GM04503 (cell line): ENCODE data around the gene SPEM3.

Experiments
- DNase-seq: peaks from one replicate; pipeline ENCODE4 v3.0.0-alpha.2; 2012; ENCODE audit warnings: low read depth

Gene SPEM3

DNA sequence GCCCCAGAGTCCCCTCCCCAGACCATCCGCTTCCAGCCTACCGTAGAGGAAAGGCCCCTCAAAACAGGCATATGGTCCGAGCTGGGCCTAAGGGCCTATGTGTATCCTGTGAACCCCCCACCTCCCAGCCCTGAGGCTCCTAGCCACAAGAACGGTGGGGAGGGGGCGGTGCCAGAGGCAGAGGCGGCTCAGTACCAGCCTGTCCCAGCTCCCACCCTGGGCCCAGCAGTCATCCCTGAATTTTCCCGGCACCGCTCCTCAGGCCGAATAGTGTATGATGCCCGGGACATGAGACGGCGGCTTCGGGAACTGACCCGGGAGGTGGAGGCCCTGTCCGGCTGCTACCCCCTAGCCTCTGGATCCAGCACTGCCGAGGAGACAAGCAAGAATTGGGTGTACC is 7.5 kb upstream of the SPEM3 start:
- no peak for DNase-seq

DNA sequence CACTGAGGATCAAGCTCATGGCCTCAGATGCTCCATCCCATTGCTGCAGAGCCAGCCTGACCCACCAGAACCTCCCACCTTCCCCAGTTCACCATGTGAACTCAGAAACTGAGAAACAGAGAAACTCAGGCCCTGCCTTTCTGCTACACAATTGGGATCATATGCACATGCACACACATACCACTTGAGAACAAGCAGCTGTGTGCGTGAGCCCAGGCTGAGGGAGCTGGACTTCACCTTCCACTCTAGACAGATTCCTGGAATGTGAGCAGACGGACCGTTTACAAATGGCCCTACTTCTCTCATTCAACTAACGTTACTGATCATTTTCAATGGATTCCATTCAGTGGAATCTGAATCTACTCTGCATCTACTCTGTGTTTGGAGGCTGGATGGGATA is 5.0 kb upstream of the SPEM3 start:
- DNase-seq = no peak

DNA sequence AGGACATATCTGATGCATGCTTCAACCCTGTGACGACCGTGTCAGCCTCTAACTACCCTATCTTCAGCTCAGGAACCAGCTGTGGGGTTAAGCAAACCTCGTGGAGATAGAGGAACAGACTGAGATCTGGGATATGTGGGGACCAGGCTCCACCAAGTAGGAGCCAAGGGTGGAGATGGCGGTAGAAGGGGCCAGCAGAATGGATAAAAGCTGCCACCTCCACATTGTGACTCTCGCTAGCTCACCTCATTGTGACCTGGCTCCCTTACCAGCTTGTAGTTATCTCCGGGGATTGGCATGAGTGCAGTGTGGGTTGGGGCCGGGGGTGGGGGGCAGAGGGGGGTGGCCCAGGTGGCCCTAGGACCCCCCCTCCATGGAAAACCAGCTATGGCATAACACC is 3.3 kb upstream of the SPEM3 start, which contains the start of gene SPEM2:
Gene SPEM2, plus strand, starts transcription at position 301 of the 400 bp plus-strand sequence. Its CDS starts 73 bp downstream, at position 374.
- DNase-seq = no peak

DNA sequence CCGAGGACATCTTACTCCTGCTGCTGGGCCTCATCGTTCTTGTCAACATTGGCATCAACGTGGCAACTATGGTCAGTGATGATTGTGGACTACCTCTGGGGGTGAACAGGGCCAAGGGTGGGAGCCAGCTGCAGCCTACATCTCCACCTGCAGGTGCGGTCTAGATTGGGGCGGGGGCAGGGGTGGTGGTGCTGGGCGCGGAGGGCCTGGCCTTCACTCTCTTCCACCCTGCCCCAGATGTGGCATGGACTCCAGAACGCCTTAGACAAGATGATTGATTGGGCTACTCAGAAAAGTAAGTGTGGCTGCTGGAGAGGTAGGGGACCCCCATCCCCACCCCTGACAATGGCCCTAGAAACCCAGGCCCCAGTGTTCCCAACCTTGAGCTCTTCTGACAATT is 2.9 kb upstream of the SPEM3 start:
- no peak for DNase-seq

DNA sequence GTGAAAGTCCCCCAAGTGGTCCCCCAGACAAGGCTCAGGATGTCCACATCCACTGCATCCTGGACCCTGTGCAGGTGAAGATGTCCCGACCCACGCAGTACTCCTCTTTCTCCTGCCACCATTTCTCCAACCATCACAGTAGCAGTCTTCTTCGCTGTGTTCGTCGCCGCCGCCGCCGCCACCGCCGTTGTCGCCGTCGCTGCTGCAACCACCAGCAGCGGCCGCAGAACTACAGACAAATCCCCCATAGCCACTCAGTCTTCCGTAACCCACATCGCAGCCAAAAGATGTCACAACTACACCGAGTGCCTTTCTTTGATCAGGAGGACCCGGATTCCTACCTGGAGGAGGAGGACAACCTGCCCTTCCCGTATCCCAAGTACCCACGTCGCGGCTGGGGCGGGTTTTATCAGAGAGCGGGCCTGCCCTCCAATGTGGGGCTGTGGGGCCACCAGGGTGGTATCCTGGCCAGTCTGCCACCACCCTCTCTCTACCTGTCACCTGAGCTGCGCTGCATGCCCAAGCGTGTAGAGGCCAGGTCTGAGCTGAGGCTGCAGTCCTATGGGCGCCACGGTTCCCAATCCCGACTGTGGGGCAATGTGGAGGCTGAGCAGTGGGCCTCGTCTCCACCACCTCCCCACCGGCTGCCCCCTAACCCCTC is 2.3 kb upstream of the SPEM3 start:
- no peak for DNase-seq

DNA sequence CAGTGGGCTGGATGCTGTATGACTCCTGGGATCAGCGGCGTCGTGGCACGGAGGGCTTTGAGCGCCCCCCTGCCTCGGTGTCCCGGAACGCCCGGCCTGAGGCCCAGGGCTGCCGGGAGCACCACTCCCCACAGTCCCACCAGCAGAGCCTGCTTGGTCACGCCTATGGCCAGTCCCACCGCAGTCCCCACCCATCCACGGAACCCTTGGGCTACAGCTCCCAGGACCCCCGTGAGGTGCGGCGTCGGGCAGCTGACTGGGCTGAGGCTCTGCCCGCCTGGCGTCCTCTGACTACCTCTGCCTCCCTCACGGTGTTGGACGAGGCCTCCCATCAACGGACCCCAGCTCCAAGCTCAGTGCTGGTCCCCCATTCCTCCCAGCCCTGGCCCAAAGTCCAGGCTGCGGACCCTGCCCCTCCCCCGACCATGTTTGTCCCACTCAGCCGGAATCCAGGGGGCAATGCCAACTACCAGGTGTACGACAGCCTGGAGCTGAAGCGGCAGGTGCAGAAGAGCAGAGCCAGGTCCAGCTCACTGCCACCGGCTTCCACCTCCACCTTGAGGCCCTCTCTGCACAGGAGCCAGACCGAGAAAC is 1.7 kb upstream of the SPEM3 start:
- DNase-seq = no peak

DNA sequence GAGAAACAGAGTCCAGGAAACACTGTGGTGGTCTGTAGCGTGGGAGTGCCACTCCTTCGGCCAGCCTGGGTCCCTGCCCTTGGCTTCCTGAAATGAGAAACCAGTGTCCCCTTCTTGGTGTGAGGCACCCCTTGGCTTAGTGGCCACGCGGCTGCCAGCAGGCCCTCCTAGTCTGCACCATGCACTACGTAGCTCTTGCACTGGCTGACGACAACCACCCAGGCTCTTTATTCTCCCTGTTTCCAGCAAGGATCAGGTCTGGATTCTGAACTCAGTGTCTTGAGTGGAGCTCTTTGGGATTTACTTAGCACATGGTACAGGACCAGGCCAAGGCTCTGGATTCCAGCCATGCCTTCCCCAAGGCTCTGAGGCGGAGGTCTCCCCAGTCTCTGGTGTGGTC is 1.1 kb upstream of the SPEM3 start:
- DNase-seq = no peak

DNA sequence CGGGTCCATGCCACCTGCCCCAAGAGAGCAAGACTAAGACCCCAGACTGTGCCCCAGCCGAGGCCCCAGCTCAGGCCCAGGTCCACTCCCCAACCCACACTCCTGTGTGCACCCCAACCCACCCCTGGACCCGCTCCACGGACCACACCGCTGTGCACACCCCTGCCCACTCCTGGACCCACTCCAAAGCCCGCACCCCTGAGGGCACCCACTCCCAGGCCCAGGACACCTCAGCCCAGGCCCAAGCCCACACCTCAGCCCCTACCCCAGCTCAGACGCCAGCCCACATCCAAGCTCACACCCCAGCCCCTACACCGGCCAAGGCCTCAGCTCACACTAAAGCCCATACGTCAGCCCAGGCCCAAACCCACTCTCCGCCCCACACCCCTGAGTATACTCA is 1.1 kb downstream of the SPEM3 start:
- no peak for DNase-seq

DNA sequence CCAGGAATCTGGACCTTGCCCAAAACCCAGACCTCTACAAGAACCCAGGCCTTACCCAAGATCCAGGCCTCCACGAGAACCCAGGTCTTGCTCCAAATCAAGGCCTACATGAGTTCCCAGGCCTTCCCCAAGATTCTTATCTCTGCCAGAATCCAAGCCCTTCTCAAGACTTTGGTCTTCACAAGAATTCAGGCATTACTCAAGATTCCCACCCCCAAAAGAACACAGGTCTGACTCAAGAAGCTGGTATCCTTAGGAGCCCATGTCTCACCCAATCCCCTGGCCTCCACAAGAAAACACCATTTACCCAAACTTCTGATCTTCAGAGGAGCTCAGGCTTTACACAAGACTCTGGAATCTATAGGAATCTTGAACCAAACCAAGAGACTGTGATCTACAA is 2.6 kb downstream of the SPEM3 start:
- DNase-seq = no peak

DNA sequence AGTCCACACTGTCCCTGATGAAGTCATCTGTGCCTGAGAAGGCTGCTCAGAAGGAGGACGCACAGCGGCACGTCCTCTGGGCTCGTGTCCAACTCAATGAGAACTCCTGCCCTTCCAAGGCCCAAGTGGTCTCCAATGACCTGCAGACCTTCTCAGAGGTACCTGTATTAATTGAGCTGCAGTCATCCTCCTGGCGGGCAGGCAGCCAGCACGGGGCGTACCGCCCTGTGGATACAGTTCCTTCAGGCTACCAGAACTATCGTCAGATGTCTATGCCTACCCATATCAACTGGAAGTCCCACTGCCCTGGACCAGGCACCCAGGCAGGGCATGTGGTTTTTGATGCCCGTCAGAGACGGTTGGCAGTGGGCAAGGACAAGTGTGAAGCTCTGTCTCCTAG is 3.6 kb downstream of the SPEM3 start:
- no peak for DNase-seq

DNA sequence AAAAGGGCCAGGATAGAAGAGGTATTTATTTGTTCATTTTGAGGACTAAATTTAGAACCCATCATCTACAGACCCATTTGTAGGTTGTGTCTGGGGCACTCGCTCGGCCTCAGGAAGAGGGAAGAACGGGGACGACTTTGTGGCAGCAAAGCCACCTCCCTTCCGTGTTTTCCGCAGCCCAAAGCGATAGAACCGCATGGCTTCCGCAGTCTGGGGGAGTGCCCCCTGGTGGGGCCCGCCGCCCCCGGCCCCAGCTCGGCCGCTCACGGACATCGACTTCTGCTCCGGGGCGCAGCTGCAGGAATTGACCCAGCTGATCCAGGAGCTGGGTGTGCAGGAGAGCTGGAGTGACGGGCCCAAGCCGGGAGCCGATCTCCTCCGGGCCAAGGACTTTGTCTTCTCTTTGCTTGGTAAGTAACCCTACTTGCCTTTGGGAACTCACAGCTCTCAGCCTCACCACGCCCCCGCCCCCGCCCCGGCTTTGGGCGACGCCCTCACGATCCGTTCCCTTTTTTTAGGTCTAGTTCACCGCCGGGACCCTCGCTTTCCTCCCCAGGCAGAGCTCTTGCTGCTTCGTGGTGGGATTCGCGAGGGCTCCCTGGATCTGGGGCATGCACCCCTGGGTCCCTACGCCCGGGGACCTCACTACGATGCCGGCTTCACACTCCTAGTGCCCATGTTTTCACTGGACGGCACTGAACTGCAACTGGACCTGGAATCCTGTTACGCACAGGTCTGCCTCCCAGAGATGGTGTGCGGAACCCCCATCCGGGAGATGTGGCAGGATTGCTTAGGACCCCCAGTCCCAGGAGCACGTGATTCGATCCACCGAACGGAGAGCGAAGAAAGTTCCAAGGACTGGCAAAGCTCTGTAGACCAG is 7.3 kb downstream of the SPEM3 start:
- DNase-seq = no peak

DNA sequence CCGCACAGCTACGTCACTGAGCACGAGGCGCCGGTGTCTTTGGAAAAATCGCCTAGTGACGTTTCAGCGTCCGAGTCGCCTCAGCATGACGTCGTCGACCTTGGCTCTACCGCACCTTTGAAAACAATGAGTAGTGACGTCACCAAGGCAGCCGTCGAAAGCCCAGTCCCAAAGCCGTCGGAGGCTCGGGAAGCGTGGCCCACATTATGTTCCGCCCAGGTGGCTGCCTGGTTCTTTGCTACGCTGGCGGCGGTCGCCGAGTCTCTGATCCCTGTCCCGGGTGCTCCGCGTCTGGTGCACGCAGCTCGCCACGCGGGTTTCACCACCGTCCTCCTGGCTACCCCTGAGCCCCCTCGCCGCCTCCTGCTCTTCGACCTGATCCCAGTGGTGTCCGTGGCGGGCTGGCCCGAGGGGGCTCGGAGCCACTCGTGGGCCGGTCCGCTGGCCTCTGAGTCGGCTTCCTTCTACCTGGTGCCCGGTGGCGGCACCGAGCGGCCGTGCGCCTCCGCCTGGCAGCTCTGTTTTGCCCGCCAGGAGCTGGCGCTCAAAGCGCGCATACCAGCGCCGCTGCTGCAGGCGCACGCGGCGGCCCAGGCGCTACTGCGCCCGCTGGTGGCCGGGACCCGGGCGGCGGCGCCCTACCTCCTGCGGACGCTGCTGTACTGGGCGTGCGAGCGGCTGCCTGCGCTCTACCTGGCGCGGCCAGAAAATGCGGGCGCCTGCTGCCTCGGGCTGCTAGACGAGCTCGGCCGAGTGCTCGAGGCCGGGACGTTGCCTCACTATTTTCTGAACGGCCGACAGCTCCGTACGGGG is 8.1 kb downstream of the SPEM3 start:
- no peak for DNase-seq

DNA sequence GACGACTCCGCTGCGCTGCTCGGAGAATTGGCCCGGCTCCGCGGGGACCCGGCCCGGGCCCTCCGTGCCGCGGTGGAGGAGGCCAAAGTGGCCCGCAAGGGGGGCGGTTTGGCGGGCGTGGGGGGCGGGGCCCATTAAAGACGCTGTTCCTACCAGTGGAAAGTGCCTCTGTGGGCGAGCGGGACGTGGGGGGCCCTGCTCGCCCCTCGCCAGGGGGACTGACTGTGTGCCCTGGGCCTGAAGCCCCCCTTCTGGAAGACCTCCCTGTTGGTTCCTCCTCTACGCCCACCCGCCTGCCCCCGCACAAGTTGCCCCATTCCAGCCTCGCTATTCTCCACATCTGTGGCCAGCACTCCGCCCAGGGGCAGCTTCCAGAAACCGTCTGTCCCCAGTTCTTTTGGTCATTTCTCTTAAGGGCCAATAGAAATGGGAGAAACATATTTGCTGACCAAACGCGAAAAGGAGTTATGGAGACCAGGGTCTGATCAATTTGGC is 8.8 kb downstream of the SPEM3 start:
- no peak for DNase-seq

DNA sequence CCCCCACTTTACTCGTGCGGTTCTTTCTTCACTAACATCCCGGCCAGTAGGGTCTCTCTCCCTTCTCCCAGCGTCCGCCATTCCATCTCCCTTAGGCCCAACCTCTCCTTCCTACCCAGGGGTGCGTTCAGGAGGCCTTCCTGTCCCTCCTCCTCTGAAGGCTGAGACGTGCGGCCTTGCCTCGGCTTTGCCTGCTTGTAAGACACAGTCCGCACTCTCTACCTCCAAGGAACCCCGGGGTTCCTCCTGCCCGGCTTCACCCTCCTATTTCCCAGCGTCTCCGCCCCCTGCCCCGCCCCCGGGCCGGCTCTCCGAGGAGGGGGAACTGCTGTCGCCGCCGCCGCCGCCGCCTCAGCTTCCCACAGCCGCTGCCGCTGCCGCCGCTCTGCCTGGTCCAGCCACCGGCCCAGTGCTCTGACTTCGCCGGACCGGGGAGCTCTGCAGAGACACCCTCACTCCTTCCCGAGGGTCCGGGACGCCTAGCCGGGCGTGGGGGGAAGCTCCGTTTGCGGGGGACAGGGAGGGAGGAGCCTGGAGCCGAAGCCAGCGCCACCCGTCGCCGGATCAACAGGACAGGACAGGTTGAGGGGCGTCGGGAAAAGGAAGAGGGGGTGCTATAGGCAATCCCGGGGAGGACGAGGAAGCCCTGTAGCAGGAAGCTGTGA is 9.4 kb downstream of the SPEM3 start:
- DNase-seq = no peak

DNA sequence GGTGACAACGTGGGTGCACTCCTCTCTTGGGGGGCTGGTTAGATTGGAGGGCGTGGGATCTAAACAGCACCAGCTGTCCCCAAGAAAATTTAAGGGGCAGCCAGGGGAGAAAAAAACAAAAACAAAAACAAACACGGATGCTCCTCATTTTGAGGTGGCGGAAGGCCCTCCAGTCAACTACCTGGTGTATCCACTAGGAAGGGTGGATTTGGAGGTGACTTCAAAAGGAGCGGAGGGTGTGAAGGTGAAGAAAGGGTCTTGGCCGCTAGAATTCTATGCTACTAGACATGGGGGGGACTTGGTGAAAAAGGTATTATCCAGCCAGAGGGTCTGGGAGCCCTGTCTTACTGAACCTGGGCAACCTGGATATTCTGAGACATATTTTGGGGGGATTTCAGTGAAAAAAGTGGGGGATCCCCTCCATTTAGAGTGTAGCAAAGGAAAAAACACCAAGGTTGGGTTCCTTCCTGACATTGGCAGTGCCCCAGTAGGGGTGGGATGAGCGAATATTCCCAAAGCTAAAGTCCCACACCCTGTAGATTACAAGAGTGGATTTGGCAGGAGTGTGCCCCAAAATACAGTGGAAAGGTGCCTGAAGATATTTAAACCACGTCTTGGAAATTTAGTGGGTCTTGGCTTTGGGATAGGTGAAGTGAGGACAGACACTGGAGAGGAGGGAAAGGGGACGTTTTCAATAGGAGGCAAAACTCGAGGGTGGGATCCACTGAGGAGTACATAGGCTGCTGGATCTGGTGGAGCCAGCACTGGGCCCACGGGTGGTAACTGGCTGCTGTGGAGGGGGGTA is 10.2 kb downstream of the SPEM3 start:
- no peak for DNase-seq

DNA sequence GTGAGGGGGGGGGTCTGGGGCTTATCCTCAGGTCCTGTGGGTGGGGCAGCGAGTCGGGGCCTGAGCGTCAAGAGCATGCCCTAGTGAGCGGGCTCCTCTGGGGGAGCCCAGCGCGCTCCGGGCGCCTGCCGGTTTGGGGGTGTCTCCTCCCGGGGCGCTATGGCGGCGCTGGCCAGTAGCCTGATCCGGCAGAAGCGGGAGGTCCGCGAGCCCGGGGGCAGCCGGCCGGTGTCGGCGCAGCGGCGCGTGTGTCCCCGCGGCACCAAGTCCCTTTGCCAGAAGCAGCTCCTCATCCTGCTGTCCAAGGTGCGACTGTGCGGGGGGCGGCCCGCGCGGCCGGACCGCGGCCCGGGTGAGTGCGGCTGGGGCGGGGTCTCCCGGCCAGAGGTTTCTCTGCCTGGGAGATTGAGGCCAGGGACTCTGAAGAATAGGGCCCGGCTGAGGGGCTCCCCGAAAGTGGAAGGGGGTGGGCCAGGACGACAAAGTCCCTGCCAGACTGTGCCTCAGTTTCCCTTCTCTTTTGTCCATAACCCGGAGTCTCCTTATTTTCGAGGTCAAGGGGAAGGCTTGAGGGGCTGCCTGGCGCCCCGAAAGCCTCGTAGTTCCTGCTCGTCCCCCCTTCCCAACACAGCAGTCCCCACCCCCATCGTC is 10.9 kb downstream of the SPEM3 start, which contains the start of gene FGF11:
Gene FGF11, plus strand, starts transcription at position 51 of the 651 bp plus-strand sequence. Its CDS starts 109 bp downstream, at position 160.
- no peak for DNase-seq

DNA sequence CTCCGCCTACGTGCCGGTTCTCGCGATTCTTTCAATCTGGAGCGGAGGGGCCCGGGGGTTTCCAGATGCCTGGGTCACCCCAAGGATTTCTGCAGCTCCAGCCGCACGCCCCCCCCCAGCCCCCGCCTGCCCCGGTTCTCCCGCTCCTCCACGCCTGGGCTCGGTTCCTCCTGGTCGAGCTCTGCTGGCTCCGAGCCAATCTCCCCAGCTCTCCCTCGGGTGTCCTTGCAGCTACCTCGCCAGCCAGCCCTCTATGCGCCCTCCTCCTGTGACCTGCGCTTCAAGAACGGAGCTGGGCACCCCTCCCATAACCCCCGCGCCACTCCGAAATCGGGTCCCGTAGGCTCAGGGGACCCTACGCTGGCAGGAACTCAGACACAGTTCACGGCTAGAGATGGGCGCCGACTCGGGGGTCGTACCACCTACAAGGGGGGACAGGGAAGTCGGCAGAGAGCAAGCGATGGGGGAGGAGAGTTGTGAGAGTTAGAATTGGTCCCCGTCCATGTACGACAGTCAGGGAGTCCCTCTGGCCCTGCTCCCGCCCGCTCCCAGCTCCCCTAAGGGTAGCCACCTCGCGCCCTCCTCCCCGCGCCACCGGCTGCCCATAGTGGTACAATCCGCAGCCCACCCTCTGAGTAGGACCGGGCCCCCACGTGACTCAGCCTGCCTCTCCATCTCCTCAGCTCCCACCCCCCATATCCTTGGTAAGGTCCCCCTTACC is 11.6 kb downstream of the SPEM3 start:
- no peak for DNase-seq

DNA sequence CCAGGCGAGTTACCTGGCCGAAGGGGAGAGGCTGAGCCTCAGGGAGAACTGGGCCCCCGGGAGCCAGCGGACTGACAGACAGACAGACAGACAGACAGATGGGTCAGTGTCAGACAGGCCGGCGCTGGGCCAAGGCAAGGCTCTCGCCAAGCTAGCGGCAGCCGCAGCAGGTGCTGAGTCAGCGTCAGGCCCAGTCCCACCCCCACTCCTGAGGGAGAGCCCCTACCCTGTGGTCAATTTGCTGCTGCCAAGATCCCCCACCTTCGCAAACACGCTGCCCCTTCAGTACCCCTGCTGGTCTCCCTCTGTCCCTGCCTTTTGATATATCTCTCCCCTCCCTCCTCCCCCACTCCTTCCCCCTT is 12.2 kb downstream of the SPEM3 start:
- no peak for DNase-seq

DNA sequence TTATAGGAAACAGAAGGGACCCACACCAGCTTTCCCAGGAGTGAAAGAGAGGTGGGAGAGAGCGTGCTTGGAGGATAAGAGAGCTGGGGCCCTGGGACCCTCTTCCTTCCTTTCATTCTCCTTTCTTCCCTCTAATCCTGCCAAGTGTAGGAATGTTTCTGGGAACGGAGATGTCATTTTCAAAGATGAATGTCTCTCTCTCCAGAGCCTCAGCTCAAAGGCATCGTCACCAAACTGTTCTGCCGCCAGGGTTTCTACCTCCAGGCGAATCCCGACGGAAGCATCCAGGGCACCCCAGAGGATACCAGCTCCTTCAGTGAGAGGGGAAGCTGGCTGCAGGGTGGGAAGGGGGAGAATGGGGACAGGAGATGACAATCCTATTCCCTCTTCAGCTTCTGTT is 12.6 kb downstream of the SPEM3 start:
- DNase-seq = no peak
